HL-60 (cell line): ENCODE data around the gene ATP6AP2.

Source experiments
- DNase-seq, 2 experiments: peaks; one replicate each; pipeline ENCODE4 v3.0.0-alpha.2; 2010 to 2020; ENCODE audit warnings: low read depth in 1 of 2, low spot score in 1 of 2
- H3K27ac ChIP-seq: fragments of 250-450 bp; sonication (Bioruptor Pico); replicated peaks from 2 replicates; pipeline ENCODE4 v1.5.1; 2020; ENCODE audit warnings: mild to moderate bottlenecking, moderate library complexity
- H3K27me3 ChIP-seq: fragments of 250-450 bp; sonication (Bioruptor Pico); 2 replicates; pipeline ENCODE4 v1.5.1; 2021; ENCODE audit warnings: mild to moderate bottlenecking, moderate library complexity; ENCODE audit not compliant: insufficient read depth, poor library complexity, severe bottlenecking
- H3K4me3 ChIP-seq: replicated peaks from 2 replicates; pipeline ENCODE4 v1.5.1; 2011; ENCODE audit warnings: mild to moderate bottlenecking, control low read depth, low read length; ENCODE audit not compliant: insufficient read depth
- CTCF ChIP-seq: IDR thresholded peaks from one replicate; pipeline ENCODE4 v1.5.1; 2011; ENCODE audit warnings: low read length, control low read depth, inconsistent platforms; ENCODE audit not compliant: insufficient read depth
- GABPA ChIP-seq: IDR thresholded peaks from 2 replicates; pipeline ENCODE4 v1.6.1; 2012; ENCODE audit warnings: low read depth
- POLR2AphosphoS5 ChIP-seq: IDR thresholded peaks from 2 replicates; pipeline ENCODE4 v1.6.1; 2012; ENCODE audit warnings: low read depth
- REST ChIP-seq: IDR thresholded peaks from 2 replicates; pipeline ENCODE4 v1.6.1; 2012; ENCODE audit warnings: low read depth; ENCODE audit not compliant: insufficient replicate concordance
- SPI1 ChIP-seq: IDR thresholded peaks from 2 replicates; pipeline ENCODE4 v1.6.1; 2012; ENCODE audit warnings: low read depth, mild to moderate bottlenecking, borderline replicate concordance
- long read RNA-seq: library from polyadenylated mRNA; unstranded; transcript quantifications from one replicate; pipeline ENCODE4 v2.0.0, GENCODE V29; 2020

ATP6AP2 gene, protein sequence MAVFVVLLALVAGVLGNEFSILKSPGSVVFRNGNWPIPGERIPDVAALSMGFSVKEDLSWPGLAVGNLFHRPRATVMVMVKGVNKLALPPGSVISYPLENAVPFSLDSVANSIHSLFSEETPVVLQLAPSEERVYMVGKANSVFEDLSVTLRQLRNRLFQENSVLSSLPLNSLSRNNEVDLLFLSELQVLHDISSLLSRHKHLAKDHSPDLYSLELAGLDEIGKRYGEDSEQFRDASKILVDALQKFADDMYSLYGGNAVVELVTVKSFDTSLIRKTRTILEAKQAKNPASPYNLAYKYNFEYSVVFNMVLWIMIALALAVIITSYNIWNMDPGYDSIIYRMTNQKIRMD
- long read RNA-seq, transcript ATP6AP2-202 (7 exons, 1,093 nt) = minor isoform, 25 of 814 reads
- long read RNA-seq, transcript ATP6AP2-224 (8 exons, 1,929 nt) = minor isoform, 15 of 814 reads
- long read RNA-seq, transcript ATP6AP2-217 (9 exons, 2,337 nt) = major isoform, 705 of 814 reads
- long read RNA-seq, transcript ATP6AP2-215 (8 exons, 1,962 nt) = minor isoform, 41 of 814 reads
- long read RNA-seq, partial matches to known transcripts = 7 of 814 reads
- long read RNA-seq, other reads (novel, unspliced or antisense) = 10 of 814 reads

GRCh38 chrX:40580537-40581335 lies at the start of gene ATP6AP2:
ATP6AP2 (plus strand) TSS chrX:40580970; CDS start chrX:40581066, 96 bp downstream.
- Histone ChIP-seq H3K4me3 (peak within 1 kb of the TSS; percentile 56), H3K27ac (peak within 1 kb of the TSS; percentile 65), H3K27me3 (no peaks in the 10 kb centered on the region)
- TF ChIP-seq GABPA (peak; percentile 52), REST (no peak), CTCF (no peak), SPI1 (no peak), POLR2AphosphoS5 (peak; percentile 39; the same call in 1 of the 2 replicates)
- DNase-seq = peak; percentile 83 to 94

GRCh38 chrX:40531056-40531826 lies 49.5 kb upstream of the ATP6AP2 start:
- Histone ChIP-seq H3K27me3 (no peaks in the 10 kb centered on the region), H3K4me3 (no peak overlapping the region), H3K27ac (no peak overlapping the region)
- no peak for DNase-seq
- TF ChIP-seq POLR2AphosphoS5 = no peak
- no peak for TF ChIP-seq SPI1
- no peak for TF ChIP-seq GABPA
- no peak for TF ChIP-seq REST
- TF ChIP-seq CTCF = no peak

DNA sequence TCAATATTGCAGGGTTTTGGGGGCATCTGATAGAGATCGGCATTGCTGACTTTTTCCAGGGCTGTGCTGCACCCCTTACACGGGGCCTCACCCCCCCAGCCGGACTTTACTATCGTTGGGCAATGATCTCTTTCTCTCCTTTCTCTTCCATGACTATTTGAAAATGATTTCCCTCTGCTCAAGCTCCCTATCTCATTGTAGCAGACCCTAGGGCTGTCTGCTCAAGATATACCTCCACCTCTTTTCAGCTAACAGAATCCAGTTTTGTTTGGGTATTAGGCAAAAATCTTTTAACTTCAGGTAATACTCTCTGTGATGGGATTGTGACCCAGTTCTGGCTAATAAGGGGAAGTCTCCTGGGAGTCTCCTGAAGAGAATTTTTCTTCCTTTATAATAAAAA lies 43.5 kb upstream of the ATP6AP2 start:
- no peak for DNase-seq
- Histone ChIP-seq H3K27me3 (no peaks in the 10 kb centered on the region), H3K4me3 (no peak overlapping the region), H3K27ac (no peak overlapping the region)
- no peak for TF ChIP-seq GABPA
- TF ChIP-seq REST = no peak
- no peak for TF ChIP-seq POLR2AphosphoS5
- TF ChIP-seq SPI1 = no peak
- no peak for TF ChIP-seq CTCF
